Renal cortical epithelial cell (primary cell): Measurements from ENCODE around the gene KIRREL3. TPM values are rescaled to one million over a fixed set of nuclear protein-coding genes. Genes with fewer than 3 reads are reported as not detected.

Experiments used
- DNase-seq: peaks from one replicate; pipeline ENCODE4 v3.0.0-alpha.2; 2011; ENCODE audit warnings: low read depth
- total RNA-seq: library from RNA; depleted of rRNA; stranded (reverse); fragments of >200 nt; gene quantifications from 2 replicates; pipeline ENCODE4 v1.2.3, GENCODE V29; 2014

Gene KIRREL3
- total RNA-seq: 0.10 and 7.6 TPM in 2 replicates

DNA sequence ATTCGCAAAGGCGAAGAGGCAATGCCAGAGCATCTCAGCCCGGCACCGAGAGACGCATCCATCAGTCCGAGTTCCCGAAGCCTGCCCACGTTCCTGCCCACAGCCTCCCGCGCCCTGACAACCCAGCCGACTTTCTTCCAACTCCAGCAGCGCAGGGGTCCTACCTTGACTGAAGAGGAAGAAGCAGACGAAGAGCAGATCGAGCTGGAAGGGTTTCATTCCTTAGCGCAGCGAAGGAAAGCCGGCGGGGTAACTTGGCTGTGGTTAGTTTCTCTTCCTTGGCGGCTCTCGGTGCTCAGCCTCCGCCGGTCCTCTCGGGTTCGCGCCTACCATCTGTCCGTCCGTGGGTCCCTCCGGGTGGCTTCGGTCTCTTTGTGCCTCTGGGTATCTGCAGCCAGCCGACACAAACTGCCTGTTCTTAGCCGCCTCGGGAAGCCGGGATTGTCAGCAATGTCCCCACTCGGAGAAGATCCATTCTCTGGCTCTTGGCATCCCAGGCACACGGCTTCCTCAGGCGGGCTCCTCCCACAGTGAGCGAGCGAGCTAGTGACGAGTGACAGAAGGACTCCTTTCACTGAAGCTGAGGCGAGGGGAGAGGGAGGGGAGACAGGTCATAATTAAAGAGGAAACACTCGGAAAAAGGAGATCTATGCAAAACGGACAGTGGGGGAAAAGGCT is at the start of gene KIRREL3:
Gene KIRREL3 (minus strand): TSS at position 480 of the 678 bp plus-strand sequence.
- DNase-seq: no peak

- DNase-seq: no peak
Observed at GRCh38 chr11:127050186-127050585, 49.6 kb upstream of the KIRREL3 start.

DNA sequence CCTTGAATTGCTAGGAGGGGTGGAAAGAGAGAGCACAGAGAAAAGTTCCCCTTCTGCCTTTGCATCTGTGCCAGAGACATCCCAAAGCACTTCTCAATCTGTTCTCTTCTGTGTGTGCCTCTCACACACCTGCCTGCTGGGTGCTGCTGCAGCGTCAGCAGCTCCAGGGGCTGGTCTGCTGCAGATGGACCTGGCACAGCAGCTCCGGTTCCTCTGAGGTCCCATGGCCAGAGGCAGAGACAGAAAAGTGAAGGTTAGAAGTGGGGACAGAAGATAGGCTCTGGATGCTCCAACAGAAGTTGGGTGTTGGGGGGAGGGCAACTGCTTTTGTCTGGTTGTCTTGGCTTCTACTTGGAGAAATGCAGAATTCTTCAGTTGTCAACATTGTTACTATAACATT is 48.9 kb upstream of the KIRREL3 start:
- DNase-seq: no peak

- DNase-seq: peak; percentile 72
Observed at GRCh38 chr11:127044535-127044934, 44.0 kb upstream of the KIRREL3 start.

- DNase-seq: peak; percentile 30
Observed at GRCh38 chr11:127042445-127042844, 41.9 kb upstream of the KIRREL3 start.

GRCh38 chr11:127039591-127039990 is 39.0 kb upstream of the KIRREL3 start:
- no peak for DNase-seq

DNA sequence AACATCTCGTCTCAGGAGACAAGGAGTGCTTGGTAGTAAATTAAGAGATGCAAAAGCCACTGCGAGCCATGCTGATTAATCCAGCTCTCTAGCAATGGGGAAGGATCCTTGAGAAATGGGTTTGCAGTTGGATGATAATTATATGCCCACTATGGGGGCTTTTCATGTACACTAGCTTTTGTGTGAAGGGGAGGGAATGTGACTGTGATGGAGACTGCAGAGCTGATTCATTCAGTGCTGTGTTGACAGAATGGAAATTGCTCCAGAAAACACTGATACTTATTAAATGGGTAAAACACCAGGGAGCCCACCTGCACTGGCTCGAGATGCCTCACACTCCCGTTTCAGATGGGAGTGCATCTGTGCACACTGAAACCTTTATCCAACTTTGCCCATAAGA is 37.0 kb upstream of the KIRREL3 start:
- no peak for DNase-seq

GRCh38 chr11:127037001-127037400 is 36.4 kb upstream of the KIRREL3 start:
- DNase-seq: no peak

DNA sequence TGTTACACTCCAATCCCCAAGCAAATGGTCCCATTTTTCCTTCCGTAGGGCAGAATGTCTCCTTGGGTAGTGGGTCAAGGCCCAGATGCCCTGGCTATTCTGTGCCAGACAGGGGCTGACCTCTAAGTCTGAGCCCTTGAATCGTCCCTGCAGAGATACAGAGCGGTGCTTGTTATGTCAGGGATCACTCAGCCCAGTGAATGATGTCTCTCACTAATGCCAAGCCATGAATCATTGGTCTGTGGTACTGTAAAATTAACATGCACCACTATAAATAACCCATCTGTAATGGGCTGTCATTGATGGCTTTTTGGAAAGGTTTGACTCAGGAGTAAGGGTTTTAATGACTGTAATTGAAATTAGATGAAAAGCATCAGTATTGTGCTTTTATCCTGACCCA is 35.3 kb upstream of the KIRREL3 start:
- DNase-seq: no peak

- DNase-seq: no peak
Observed at GRCh38 chr11:127034973-127035372, 34.4 kb upstream of the KIRREL3 start.

GRCh38 chr11:127028648-127029047 is 28.1 kb upstream of the KIRREL3 start:
- no peak for DNase-seq

- no peak for DNase-seq
Observed at GRCh38 chr11:127027789-127028188, 27.2 kb upstream of the KIRREL3 start.

DNA sequence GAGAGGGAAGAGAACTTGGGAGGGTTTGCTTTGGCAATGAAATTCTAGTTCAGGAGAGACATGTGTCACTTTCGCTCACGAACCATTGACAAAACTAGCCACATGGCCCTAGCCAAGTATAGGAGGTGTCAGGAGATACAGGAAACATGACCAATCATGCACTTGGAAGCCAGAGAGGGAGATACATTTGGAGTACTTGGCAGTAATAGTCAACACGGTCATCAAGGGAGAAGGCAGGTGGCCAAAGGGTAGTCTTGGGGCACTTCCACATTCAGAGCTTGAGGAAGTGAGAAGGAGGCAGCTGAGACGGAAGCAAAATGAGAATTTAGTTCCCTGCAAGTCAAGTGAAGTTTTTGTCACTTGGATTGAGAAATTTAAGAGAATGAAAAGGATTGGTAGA is 26.4 kb upstream of the KIRREL3 start:
- no peak for DNase-seq

DNA sequence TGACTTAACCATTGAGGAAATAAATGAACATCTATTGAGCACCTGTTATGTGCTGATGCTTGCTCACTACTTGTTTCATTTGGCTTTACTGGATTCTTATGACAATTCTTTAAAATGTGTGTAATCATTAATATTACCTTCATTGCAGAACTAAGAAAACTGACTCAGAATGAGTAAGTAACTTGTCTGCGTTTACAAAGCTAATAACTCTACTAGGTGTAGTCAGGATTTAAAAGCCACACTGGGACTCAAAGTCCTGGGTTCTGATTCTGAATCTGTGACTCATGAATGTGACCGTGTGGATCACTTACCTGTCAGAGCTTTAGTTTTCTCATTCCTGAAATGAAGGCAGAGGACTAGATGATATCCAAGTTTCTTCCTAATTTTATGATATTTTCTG is 23.4 kb upstream of the KIRREL3 start:
- peak; percentile 82 for DNase-seq

GRCh38 chr11:127018683-127019279 is 18.2 kb upstream of the KIRREL3 start:
- DNase-seq: peak; percentile 69

GRCh38 chr11:127017482-127017881 is 16.9 kb upstream of the KIRREL3 start:
- peak; percentile 89 for DNase-seq

DNA sequence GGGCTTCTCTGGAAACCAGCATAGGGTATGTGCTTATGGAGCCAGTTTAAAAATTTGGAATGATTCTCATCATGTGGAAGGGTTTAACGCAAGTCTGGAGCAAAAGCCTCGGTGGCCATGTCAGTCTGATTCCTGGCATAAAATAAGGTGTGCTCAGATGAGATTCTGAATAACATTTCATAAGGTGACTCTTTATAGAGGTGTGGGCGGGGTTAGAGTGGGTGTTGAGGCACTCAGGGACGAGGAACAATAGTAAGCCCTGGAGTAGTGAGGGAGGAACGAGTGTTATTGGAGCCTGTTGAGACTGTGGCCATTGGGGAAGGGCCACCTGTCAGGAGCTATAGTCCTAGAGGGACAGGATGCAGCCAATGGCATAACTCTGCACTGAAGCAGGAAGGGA is 13.0 kb upstream of the KIRREL3 start:
- DNase-seq: no peak

GRCh38 chr11:127006311-127006710 is 5.7 kb upstream of the KIRREL3 start:
- DNase-seq: peak; percentile 6

DNA sequence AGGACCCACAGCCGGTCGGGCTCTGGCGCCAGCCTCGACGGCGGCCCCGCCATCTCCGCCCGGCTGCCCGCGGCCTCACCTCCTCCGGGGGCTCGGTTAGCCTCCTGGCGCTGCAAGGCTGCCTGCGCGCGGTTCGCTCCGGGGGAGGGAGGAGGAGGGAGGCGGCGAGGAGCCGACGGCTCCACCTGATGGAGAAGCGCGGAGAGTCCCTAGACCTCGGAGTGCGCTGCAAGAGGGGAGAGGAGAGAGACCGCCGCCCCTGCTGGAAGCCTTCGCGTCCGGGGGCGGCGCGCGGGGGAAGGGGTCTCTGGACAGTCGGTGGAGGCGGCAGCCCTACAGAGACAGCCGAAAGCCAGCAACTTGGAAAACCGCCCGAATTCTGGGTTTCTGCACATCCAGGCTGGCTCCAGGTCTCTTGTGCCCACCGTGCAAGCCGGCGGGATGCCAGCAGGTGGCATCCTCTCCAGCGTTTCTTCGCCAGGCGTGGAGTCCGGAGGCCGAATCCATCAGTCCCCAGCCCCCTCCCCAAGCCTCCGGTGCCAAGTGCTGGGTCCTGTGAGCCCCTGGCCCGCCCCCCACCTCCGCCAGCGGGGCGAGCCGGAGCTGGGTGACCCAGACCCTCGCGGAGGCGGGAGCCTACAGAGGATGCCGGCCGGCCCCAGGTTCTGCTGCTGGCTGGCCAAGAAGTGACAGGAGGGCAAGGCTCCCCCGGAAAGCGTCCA is 2.9 kb upstream of the KIRREL3 start:
- no peak for DNase-seq

- DNase-seq: no peak
Observed at GRCh38 chr11:127002669-127003259, 2.2 kb upstream of the KIRREL3 start.

- no peak for DNase-seq
Observed at GRCh38 chr11:127000981-127001380, 411 bp upstream of the KIRREL3 start.

- DNase-seq: no peak
Observed at GRCh38 chr11:126999366-126999765, 1.2 kb downstream of the KIRREL3 start.

GRCh38 chr11:126997641-126998040 is 2.9 kb downstream of the KIRREL3 start:
- DNase-seq: no peak
